Stimulated activated CD8-positive, alpha-beta memory T cell treated with anti-CD3 and anti-CD28 coated beads, Interleukin-4, amount 100 ng/mL, for 24 hours (primary cell): ENCODE measurements around the gene DMWD.
"Not testable (repeated sequence)": the region's sequence is repeated elsewhere in the genome, so short reads cannot be mapped to it uniquely, and the experiment has no call there.

Source experiments
- DNase-seq: peaks from one replicate; pipeline ENCODE4 v3.0.0-alpha.2; 2020; ENCODE audit warnings: low read depth

Gene DMWD

DNA sequence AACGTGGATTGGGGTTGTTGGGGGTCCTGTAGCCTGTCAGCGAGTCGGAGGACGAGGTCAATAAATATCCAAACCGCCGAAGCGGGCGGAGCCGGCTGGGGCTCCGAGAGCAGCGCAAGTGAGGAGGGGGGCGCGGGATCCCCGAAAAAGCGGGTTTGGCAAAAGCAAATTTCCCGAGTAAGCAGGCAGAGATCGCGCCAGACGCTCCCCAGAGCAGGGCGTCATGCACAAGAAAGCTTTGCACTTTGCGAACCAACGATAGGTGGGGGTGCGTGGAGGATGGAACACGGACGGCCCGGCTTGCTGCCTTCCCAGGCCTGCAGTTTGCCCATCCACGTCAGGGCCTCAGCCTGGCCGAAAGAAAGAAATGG lies 22.8 kb downstream of the DMWD start:
- no peak for DNase-seq

DNA sequence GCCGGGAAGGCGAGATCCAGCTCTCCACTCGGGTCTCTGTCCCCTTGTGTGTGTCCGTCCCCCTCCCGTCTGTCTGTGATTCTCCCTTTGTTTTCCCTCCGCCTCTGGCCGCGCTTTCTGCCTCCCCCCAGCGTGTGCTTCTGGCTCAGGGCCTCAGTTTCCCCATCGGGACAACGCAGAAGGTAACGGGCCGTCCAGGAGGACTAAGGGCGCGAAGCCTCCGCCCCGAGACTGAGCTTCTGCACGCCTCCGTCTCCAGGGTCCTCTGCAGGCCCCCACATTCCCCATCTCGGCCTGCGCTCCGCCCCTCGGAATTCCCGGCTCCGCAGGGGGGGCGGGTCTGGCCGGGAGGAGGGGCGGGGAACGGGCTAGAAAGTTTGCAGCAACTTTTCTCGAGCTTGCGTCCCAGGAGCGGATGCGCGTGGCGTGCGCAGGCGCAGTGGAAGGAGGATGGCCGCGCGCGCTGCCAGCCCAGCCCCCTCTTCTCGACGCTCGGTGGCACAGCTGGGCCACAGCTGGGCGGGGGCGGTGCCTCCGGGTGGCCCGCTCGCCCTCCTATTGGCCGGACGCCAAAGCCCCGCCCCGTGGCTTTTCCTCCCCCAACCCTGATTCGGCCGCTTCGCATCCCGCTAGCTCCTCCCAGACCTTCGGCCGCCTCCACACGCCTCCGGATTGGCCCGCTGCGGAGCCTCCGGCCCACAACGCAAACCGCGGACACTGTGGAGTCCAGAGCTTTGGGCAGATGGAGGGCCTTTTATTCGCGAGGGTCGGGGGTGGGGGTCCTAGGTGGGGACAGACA lies 23.5 kb downstream of the DMWD start, which contains the start of gene SIX5:
Gene SIX5, minus strand, starts transcription at position 269 of the 799 bp plus-strand sequence. CDS start 408 bp downstream, outside the sequence.
- peak; percentile 90 for DNase-seq

DNA sequence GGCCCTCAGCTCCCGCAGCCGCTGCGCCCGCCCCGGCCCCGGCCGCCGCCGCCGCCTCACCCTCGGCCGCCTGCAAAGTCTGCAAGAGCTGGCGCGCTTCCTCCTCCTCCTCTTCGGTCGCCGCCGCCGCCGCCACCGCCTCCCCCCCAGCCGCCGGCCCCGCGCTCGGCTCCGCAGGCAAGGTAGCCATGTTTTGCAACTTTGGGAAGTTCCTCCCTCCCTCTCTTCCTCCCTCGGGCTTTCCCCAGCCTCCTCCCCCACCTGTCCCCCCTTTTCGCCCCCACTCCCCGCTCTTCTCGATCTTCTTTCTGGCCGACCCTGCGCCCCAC lies 24.0 kb downstream of the DMWD start:
- no peak for DNase-seq

- DNase-seq: peak; percentile 24
Observed at GRCh38 chr19:45767881-45768654, 24.6 kb downstream of the DMWD start.

DNA sequence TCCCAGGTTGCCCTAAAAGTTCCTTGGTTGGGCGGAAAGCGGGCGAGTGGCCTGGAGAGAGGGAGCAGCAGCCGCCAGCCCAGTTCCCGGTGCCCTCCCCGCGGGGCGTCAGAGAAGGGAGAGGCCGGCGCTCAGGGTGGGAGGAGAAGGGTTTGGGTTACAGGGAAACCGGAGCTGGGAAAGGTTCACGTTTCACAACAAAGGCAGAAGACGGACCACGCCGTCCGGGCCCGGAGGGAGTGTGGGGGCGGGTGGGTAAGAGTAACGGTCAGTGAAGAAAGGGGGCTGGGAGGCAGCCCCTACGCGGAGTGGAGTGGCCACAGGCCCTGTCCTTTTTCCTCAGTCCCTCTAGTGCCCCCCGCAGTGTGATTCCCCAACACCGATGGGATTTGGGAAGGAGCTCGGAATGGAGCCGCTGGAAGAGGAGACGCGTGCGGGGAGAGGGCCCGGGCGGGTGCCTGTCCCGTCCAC lies 25.2 kb downstream of the DMWD start:
- DNase-seq: no peak

GRCh38 chr19:45766869-45767346 lies 25.7 kb downstream of the DMWD start:
- DNase-seq: no peak

DNA sequence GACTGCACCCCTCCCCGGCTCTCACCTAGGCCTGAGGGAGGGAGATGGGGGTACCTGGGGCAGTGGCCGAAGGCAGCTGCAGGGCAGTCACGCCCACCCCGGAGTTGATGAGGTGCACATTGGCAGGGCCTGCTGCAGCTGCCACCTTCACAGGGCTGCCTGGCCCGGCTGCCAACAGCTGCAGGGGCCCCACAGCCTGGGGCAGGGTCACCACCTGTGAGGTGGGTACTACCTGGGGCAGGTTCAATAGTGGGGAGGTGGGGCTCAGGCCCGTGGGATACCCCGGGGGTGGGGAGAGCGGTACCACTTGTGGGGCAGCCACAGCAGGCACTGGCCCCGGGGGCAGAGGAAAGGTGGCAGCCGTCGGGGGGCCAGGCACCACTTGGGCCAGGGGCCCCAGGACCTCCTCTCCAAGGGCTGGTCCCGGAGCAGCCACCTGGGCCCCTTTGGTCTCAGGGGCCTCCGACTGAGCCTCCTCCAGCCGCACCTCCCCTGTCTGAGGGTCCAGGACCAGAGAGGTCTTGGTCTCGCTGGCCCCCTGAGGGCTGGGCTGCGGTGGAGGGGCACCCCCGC lies 26.3 kb downstream of the DMWD start:
- DNase-seq: no peak

- no peak for DNase-seq
Observed at GRCh38 chr19:45765702-45766295, 26.8 kb downstream of the DMWD start.

DNA sequence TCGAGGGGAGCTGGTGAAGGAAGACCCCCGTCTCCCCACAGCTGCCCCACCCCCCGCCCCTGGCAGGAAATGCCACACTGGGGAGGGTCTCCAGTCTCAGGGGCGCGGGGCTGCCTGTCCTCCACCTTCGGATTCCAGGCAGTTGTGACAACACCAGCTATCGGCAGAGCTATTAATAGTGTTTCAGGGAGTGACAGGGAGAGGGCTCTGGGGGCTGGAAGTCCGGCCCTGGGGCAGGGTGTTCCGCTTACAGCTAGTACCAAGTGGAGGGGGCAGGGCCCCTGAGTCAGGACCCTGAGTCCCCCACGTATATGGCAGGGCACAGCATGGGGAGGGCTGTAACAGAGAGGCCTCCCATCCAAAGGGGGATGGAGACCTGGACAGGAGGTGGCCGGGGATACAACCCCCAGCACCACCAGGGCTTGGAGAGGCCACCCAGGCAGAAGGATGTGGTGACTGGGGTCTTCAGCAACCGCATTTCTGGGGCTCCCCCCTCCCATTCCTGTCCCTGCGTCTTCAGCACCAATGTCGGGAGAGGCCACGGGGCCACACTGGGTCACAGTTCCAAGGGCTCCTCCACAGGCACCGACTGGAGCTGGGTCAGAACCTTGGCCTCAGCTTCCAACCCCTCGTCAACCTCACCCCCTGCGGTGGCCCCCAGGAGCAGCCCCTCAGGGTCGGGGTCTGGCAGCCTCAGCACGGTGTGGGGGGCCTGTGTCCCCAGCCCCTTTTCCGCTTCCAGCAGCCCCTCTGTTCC lies 27.5 kb downstream of the DMWD start:
- no peak for DNase-seq

GRCh38 chr19:45764475-45764874 lies 28.2 kb downstream of the DMWD start:
- DNase-seq: no peak

- DNase-seq: no peak
Observed at GRCh38 chr19:45763691-45764294, 28.9 kb downstream of the DMWD start.

- no peak for DNase-seq
Observed at GRCh38 chr19:45762870-45763631, 29.6 kb downstream of the DMWD start.

GRCh38 chr19:45761714-45762113 lies 30.9 kb downstream of the DMWD start:
- DNase-seq: no peak

DNA sequence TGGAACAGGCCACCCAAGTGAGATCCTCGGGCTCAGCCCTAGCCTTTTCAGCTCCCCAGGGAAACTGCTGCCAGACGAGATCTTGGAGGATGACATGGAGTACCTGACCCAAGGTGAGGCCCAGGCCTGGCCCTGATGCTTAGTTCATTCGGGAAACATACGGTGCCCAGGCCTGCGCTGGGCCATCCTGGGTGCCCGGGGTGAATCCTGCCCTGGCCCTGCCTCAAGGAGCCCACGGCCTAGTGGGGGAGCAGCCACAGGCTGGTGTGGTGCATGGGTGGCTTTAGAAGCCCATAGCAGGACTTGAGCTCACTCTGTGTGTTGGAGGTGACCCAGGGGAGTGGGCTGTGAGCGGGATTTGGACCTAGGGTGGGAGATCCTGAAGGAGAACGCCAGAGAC lies 33.7 kb downstream of the DMWD start:
- DNase-seq: no peak

DNA sequence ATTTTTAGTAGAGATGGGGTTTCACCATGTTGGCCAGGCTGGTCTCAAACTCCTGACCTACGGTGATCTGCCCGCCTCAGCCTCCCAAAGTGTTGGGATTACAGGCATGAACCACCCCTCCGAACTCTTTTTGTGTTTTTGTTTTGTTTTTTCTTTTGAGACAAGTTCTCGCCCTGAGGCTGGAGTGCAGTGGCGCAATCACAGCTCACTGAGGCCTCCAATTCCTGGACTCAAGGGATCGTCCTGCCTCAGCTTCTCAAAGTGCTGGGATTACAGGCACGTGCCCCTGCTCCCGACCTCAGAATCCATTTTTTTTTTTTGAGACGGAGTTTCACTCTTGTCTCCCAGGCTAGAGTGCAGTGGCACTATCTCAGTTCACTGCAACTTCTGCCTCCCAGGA lies 35.0 kb downstream of the DMWD start:
- no peak for DNase-seq

- no peak for DNase-seq
Observed at GRCh38 chr19:45754323-45754722, 38.3 kb downstream of the DMWD start.

GRCh38 chr19:45753548-45753947 lies 39.1 kb downstream of the DMWD start:
- DNase-seq: no peak

GRCh38 chr19:45752639-45753038 lies 40.0 kb downstream of the DMWD start:
- no peak for DNase-seq

DNA sequence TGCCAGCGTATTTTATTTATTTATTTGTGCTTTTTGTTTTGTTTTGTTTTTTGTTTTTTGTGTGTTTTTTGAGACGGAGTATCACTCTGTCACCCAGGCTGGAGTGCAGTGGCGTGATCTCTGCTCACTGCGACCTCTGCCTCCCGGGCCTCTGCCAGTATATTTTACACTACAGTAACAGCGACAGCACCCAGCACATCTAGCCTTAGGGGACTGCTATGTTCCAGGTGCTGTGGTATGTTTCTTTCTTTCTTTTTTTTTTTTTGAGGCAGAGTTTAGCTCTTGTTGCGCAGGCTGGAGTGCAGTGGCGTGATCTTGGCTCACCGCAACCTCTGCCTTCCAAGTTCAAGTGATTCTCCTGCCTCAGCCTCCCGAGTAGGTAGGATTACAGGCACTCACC lies 41.2 kb downstream of the DMWD start:
- not testable (repeated sequence) for DNase-seq

DNA sequence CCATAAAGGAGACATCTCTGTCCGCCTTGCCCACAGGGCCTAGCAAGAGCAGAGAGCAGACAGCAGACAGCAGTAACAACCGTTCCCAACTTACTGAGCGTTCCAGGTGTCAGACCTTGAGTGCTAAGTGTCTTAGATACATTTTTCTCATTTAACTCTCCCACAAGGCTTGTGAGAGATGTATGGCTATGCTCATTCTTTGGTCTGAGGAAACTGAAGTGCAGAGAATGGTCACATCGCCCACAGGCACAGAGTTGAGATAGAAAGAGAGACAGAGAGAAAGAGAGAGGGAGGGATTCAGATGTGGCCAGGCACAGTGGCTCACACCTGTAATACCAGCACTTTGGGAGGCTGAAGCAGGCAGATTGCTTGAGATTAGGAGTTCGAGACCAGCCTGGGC lies 45.1 kb downstream of the DMWD start:
- no peak for DNase-seq

GRCh38 chr19:45746866-45747265 lies 45.8 kb downstream of the DMWD start:
- DNase-seq: no peak
